IMR-90 (cell line): ENCODE measurements around the gene CENPX. TPM values are rescaled to one million over a fixed set of nuclear protein-coding genes. Genes with fewer than 3 reads are reported as not detected.

ENCODE experiments used
- ATAC-seq: fragments of 200-7000 bp; cut with Tn5 transposase; 2 replicates; pipeline ENCODE4 v1.9.1; 2020; ENCODE audit warnings: low read depth, mild to moderate bottlenecking, moderate library complexity
- BruUV-seq: library from RNA; stranded (reverse); fragments of 400-500 nt; replicated peaks from 2 replicates; lab custom pipeline; 2021; lab: Mats Ljungman, UMichigan
- CTCF ChIA-PET: fragments of 300-600 bp; formaldehyde crosslinking; extraction: SDS; loops from one replicate; lab custom pipeline; 2021; ENCODE audit warnings: antibody characterized with exemption; lab: Yijun Ruan, JAX
- POLR2A ChIA-PET: fragments of 300-600 bp; sonication (Branson Sonifier 250); formaldehyde crosslinking; loops from one replicate; lab custom pipeline; 2022; ENCODE audit warnings: antibody characterized with exemption; ENCODE audit not compliant: unreplicated experiment; lab: Charles Lee
- DNase-seq: peaks from one replicate; pipeline ENCODE4 v3.0.0; 2013
- H2AFZ ChIP-seq: replicated peaks from 2 replicates; pipeline ENCODE3; 2013; ENCODE audit warnings: low read length, mild to moderate bottlenecking; ENCODE audit not compliant: poor library complexity
- H2AK5ac ChIP-seq: 2 replicates; pipeline ENCODE4 v1.6.1; 2013; ENCODE audit warnings: low read depth, low read length, inconsistent platforms
- H2AK9ac ChIP-seq: replicated peaks from 2 replicates; pipeline ENCODE3; 2013; ENCODE audit warnings: mild to moderate bottlenecking, low read depth, low read length, moderate library complexity; ENCODE audit not compliant: poor library complexity
- H2BK120ac ChIP-seq: 2 replicates; pipeline ENCODE4 v1.6.1; 2013; ENCODE audit warnings: low read depth, low read length, inconsistent platforms
- H2BK15ac ChIP-seq: 3 replicates; pipeline ENCODE4 v1.6.1; 2013; ENCODE audit warnings: low read depth, low read length, inconsistent platforms
- H2BK20ac ChIP-seq: 2 replicates; pipeline ENCODE4 v1.6.1; 2013; ENCODE audit warnings: low read depth, mild to moderate bottlenecking, inconsistent platforms, low read length, moderate library complexity
- H2BK5ac ChIP-seq: 2 replicates; pipeline ENCODE4 v1.6.1; 2013; ENCODE audit warnings: mild to moderate bottlenecking, low read depth, low read length, inconsistent platforms; ENCODE audit not compliant: poor library complexity, severe bottlenecking
- H3K14ac ChIP-seq: replicated peaks from 2 replicates; pipeline ENCODE4 v1.6.1; 2013; ENCODE audit warnings: low read depth, low read length, inconsistent platforms
- H3K18ac ChIP-seq: 2 replicates; pipeline ENCODE4 v1.6.1; 2013; ENCODE audit warnings: low read depth, low read length, control low read depth
- H3K23ac ChIP-seq: 2 replicates; pipeline ENCODE4 v1.6.1; 2013; ENCODE audit warnings: low read depth, low read length, inconsistent platforms
- H3K27ac ChIP-seq: 2 replicates; pipeline ENCODE4 v1.5.1; 2013; ENCODE audit warnings: mild to moderate bottlenecking, control low read depth, low read length; ENCODE audit not compliant: insufficient read depth
- H3K27me3 ChIP-seq: 2 replicates; pipeline ENCODE4 v1.6.1; 2013; ENCODE audit warnings: low read length; ENCODE audit not compliant: control insufficient read depth, insufficient read depth
- H3K36me3 ChIP-seq: 2 replicates; pipeline ENCODE4 v1.6.1; 2013; ENCODE audit warnings: low read length, mixed read lengths; ENCODE audit not compliant: control insufficient read depth, insufficient read depth
- H3K4ac ChIP-seq: 2 replicates; pipeline ENCODE4 v1.6.1; 2013; ENCODE audit warnings: low read depth, low read length, inconsistent platforms
- H3K4me1 ChIP-seq: 2 replicates; pipeline ENCODE4 v1.6.1; 2013; ENCODE audit warnings: low read length, mixed read lengths; ENCODE audit not compliant: control insufficient read depth, insufficient read depth
- H3K4me2 ChIP-seq: 2 replicates; pipeline ENCODE4 v1.6.1; 2013; ENCODE audit warnings: low read depth, mild to moderate bottlenecking, control low read depth, low read length, moderate library complexity
- H3K4me3 ChIP-seq: 2 replicates; pipeline ENCODE4 v1.5.1; 2013; ENCODE audit warnings: low read depth, mild to moderate bottlenecking, control low read depth, low read length, moderate library complexity; ENCODE audit not compliant: insufficient read depth
- H3K56ac ChIP-seq: 2 replicates; pipeline ENCODE4 v1.6.1; 2013; ENCODE audit warnings: low read length, inconsistent platforms; ENCODE audit not compliant: insufficient read depth; ENCODE audit errors: extremely low read depth
- H3K79me1 ChIP-seq, 2 experiments: 2 replicates each; pipeline ENCODE4 v1.6.1; 2013; ENCODE audit warnings: low read length in 2 of 2, inconsistent platforms in 1 of 2, low read depth in 1 of 2
- H3K9ac ChIP-seq: 2 replicates; pipeline ENCODE4 v1.6.1; 2013; ENCODE audit warnings: low read depth, low read length, control low read depth
- H3K9me1 ChIP-seq: 2 replicates; pipeline ENCODE4 v1.6.1; 2013; ENCODE audit warnings: low read length, inconsistent platforms; ENCODE audit not compliant: insufficient read depth
- H3K9me3 ChIP-seq: 2 replicates; pipeline ENCODE4 v1.6.1; 2013; ENCODE audit warnings: low read length; ENCODE audit not compliant: control insufficient read depth, insufficient read depth
- H4K20me1 ChIP-seq: 2 replicates; pipeline ENCODE4 v1.6.1; 2013; ENCODE audit warnings: low read length, inconsistent platforms; ENCODE audit not compliant: insufficient read depth
- H4K5ac ChIP-seq: 2 replicates; pipeline ENCODE4 v1.6.1; 2013; ENCODE audit warnings: mild to moderate bottlenecking, low read depth, low read length, control low read depth
- H4K8ac ChIP-seq, 2 experiments: 2 replicates each; pipeline ENCODE4 v1.6.1; 2013; ENCODE audit warnings: low read depth in 2 of 2, low read length in 2 of 2, control low read depth in 1 of 2, inconsistent platforms in 1 of 2
- H4K91ac ChIP-seq: 2 replicates; pipeline ENCODE4 v1.6.1; 2013; ENCODE audit warnings: low read depth, low read length, inconsistent platforms; ENCODE audit not compliant: insufficient read depth
- BHLHE40 ChIP-seq: fragments of 150-350 bp; IDR thresholded peaks from 2 replicates; pipeline ENCODE4 v1.6.1; 2016; ENCODE audit warnings: mild to moderate bottlenecking, low read depth, low read length
- CEBPB ChIP-seq: IDR thresholded peaks from 2 replicates; pipeline ENCODE4 v1.6.1; 2012; ENCODE audit warnings: low read depth, low read length, improper control_type of control experiment
- CHD1 ChIP-seq: IDR thresholded peaks from 2 replicates; pipeline ENCODE4 v1.6.1; 2012; ENCODE audit warnings: low read depth, low read length, improper control_type of control experiment
- FOS ChIP-seq: fragments of 150-350 bp; IDR thresholded peaks from 2 replicates; pipeline ENCODE4 v1.6.1; 2016; ENCODE audit warnings: low read depth, low read length
- MAFK ChIP-seq: IDR thresholded peaks from 2 replicates; pipeline ENCODE4 v1.6.1; 2012; ENCODE audit warnings: low read depth, low read length, improper control_type of control experiment
- MAZ ChIP-seq: IDR thresholded peaks from 2 replicates; pipeline ENCODE4 v1.6.1; 2012; ENCODE audit warnings: low read depth, mild to moderate bottlenecking, low read length, improper control_type of control experiment, moderate library complexity, borderline replicate concordance
- MXI1 ChIP-seq: IDR thresholded peaks from 2 replicates; pipeline ENCODE4 v1.6.1; 2012; ENCODE audit warnings: low read depth, mild to moderate bottlenecking, low read length, moderate library complexity, borderline replicate concordance
- NFE2L2 ChIP-seq: fragments of 150-350 bp; IDR thresholded peaks from 2 replicates; pipeline ENCODE4 v1.6.1; 2016; ENCODE audit warnings: low read depth, mild to moderate bottlenecking, low read length
- POLR2A ChIP-seq: IDR thresholded peaks from 2 replicates; pipeline ENCODE4 v1.6.1; 2012; ENCODE audit warnings: mild to moderate bottlenecking, low read depth, low read length
- RAD21 ChIP-seq: IDR thresholded peaks from 2 replicates; pipeline ENCODE4 v1.6.1; 2012; ENCODE audit warnings: low read length, improper control_type of control experiment
- RCOR1 ChIP-seq: IDR thresholded peaks from 2 replicates; pipeline ENCODE4 v1.6.1; 2012; ENCODE audit warnings: mild to moderate bottlenecking, low read length, improper control_type of control experiment; ENCODE audit not compliant: insufficient replicate concordance
- RFX5 ChIP-seq: IDR thresholded peaks from 2 replicates; pipeline ENCODE4 v1.8.0; 2012; ENCODE audit warnings: low read depth, mild to moderate bottlenecking, low read length, moderate library complexity
- SMC3 ChIP-seq: fragments of 150-350 bp; IDR thresholded peaks from 2 replicates; pipeline ENCODE4 v1.6.1; 2016; ENCODE audit warnings: low read depth, mild to moderate bottlenecking, antibody characterized with exemption, low read length, moderate library complexity
- WGBS, 2 experiments: methylation state at CpG; one replicate each; pipeline versions ENCODE4 v1.1.5 to v1.1.7; 2013; ENCODE audit warnings: missing lambda C conversion rate in 2 of 2; ENCODE audit not compliant: insufficient read length in 1 of 2; ENCODE audit errors: extremely low coverage in 2 of 2; 5-methylcytosine and 5-hydroxymethylcytosine counted together
- dilution Hi-C: fragments of 300-500 bp; cut with HindIII; formaldehyde crosslinking; loops from one replicate; pipeline ENCODE4 v1.14.3; 2018; ENCODE audit warnings: low sequenced_read_pairs; ENCODE audit not compliant: unreplicated experiment
- in situ Hi-C: fragments of 300-500 bp; cut with MboI; formaldehyde crosslinking; loops from 3 replicates; pipeline ENCODE4 v1.14.3; 2019; ENCODE audit warnings: low sequenced_read_pairs, inconsistent platforms, mixed read lengths
- intact Hi-C: fragments of 100-400 bp; cut with micrococcal nuclease; formaldehyde crosslinking; loops from 2 replicates; pipeline ENCODE4 v1.10.0; 2022
- polyA plus RNA-seq, 3 experiments: library from polyadenylated mRNA; depleted of rRNA; stranded (reverse); fragments of >200 nt; gene quantifications; 2 replicates each; pipeline ENCODE4 v1.2.3, GENCODE V29; 2012; ENCODE audit warnings: low replicate concordance in 1 of 3
- total RNA-seq: library from RNA; depleted of rRNA; stranded (reverse); fragments of >200 nt; gene quantifications from 2 replicates; pipeline ENCODE4 v1.2.3, GENCODE V29; 2012
- TF ChIP-seq, protein P1 (sequence below): conservative IDR thresholded peaks from 2 replicates; pipeline ENCODE4 v1.5.1; 2012; ENCODE audit warnings: mild to moderate bottlenecking, low read depth, low read length, improper control_type of control experiment
- TF ChIP-seq, protein P2 (sequence below): fragments of 150-350 bp; IDR thresholded peaks from 2 replicates; pipeline ENCODE4 v1.6.1; 2016; ENCODE audit warnings: low read depth, mild to moderate bottlenecking, low read length, moderate library complexity, borderline replicate concordance
- TF ChIP-seq, protein P3 (sequence below): fragments of 150-350 bp; IDR thresholded peaks from 2 replicates; pipeline ENCODE4 v1.6.1; 2017; ENCODE audit warnings: mild to moderate bottlenecking, antibody characterized with exemption, low read length, low read depth

Gene CENPX
- total and polyA plus RNA-seq, 2 of the 4 experiments (the other 2 are of a cell fraction), result 44.8 to 86.8 TPM

DNA sequence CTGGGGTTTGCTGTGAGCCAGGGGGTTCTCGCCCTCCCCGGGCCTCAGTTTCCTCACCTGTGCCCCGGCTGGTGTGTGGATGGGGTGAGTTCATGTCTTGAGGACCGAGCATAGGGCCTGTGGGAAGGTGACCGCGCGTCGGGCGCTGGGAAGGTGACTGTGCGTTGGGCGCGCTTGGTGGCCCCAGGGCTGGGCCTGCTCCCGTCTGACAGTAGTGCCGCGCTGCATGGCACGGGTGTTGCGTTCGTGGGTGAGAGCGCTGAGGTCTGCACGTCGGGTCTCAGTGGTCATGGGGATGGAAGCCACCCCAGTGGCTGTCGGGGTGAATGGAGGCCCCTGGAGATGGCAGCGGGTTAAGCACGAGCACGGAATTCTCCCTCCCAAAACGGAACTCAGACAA is 36.1 kb downstream of the CENPX start:
- in situ Hi-C loops, result no loop called here
- dilution Hi-C loops, result no loop called here

More for the DNA sequence above, 36.1 kb downstream of the CENPX start:
- no peaks in the 10 kb centered on the region for H3K9me1 ChIP-seq
- H4K5ac ChIP-seq, result no peak overlapping the region
- H2AFZ ChIP-seq, result no peak overlapping the region
- no peak for ATAC-seq
- H3K18ac ChIP-seq, result no peak overlapping the region
- CTCF ChIA-PET, result no interaction called here
- H2AK5ac ChIP-seq, result no peak overlapping the region
- no peak overlapping the region for H2BK120ac ChIP-seq
- no peak overlapping the region for H3K27ac ChIP-seq
- TF ChIP-seq RCOR1 (no peak), FOS (no peak), POLR2A (no peak), CEBPB (no peak), SMC3 (no peak), RAD21 (no peak), NFE2L2 (no peak), MAZ (no peak), RFX5 (no peak), BHLHE40 (no peak), MXI1 (no peak), CHD1 (no peak), MAFK (no peak)
- TF ChIP-seq, protein P1, sequence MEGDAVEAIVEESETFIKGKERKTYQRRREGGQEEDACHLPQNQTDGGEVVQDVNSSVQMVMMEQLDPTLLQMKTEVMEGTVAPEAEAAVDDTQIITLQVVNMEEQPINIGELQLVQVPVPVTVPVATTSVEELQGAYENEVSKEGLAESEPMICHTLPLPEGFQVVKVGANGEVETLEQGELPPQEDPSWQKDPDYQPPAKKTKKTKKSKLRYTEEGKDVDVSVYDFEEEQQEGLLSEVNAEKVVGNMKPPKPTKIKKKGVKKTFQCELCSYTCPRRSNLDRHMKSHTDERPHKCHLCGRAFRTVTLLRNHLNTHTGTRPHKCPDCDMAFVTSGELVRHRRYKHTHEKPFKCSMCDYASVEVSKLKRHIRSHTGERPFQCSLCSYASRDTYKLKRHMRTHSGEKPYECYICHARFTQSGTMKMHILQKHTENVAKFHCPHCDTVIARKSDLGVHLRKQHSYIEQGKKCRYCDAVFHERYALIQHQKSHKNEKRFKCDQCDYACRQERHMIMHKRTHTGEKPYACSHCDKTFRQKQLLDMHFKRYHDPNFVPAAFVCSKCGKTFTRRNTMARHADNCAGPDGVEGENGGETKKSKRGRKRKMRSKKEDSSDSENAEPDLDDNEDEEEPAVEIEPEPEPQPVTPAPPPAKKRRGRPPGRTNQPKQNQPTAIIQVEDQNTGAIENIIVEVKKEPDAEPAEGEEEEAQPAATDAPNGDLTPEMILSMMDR, result no peak
- TF ChIP-seq, protein P2, sequence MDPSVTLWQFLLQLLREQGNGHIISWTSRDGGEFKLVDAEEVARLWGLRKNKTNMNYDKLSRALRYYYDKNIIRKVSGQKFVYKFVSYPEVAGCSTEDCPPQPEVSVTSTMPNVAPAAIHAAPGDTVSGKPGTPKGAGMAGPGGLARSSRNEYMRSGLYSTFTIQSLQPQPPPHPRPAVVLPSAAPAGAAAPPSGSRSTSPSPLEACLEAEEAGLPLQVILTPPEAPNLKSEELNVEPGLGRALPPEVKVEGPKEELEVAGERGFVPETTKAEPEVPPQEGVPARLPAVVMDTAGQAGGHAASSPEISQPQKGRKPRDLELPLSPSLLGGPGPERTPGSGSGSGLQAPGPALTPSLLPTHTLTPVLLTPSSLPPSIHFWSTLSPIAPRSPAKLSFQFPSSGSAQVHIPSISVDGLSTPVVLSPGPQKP, result no peak
- TF ChIP-seq, protein P3, sequence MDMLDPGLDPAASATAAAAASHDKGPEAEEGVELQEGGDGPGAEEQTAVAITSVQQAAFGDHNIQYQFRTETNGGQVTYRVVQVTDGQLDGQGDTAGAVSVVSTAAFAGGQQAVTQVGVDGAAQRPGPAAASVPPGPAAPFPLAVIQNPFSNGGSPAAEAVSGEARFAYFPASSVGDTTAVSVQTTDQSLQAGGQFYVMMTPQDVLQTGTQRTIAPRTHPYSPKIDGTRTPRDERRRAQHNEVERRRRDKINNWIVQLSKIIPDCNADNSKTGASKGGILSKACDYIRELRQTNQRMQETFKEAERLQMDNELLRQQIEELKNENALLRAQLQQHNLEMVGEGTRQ, result no peak
- no peak for DNase-seq
- H3K27me3 ChIP-seq, result no peaks in the 10 kb centered on the region
- H3K9me3 ChIP-seq, result no peaks in the 10 kb centered on the region
- peaks cover 37% of the 10 kb centered on the region for H3K36me3 ChIP-seq
- no peak overlapping the region for H3K4me3 ChIP-seq
- no peak overlapping the region for H2BK20ac ChIP-seq
- H3K4me2 ChIP-seq, result no peak overlapping the region
- no TSS peak for BruUV-seq
- POLR2A ChIA-PET, result no interaction called here
- peaks cover 4% of the 10 kb centered on the region; the same call in 1 of the 2 replicates for H3K4me1 ChIP-seq
- no peak overlapping the region for H2BK15ac ChIP-seq
- no peak overlapping the region for H2AK9ac ChIP-seq
- H4K91ac ChIP-seq, result no peak overlapping the region
- H3K79me1 ChIP-seq, result peaks cover 0 to 25% of the 10 kb centered on the region in 2 experiments; a peak in 3 of 4 replicates
- no peak overlapping the region for H3K9ac ChIP-seq
- intact Hi-C loops, result no loop called here
- no peak overlapping the region for H3K14ac ChIP-seq
- no peak overlapping the region for H3K23ac ChIP-seq
- no peak overlapping the region for H4K8ac ChIP-seq
- H4K20me1 ChIP-seq, result peaks cover 4% of the 10 kb centered on the region
- no peak overlapping the region for H3K56ac ChIP-seq
- no peak overlapping the region for H3K4ac ChIP-seq
- H2BK5ac ChIP-seq, result no peak overlapping the region
- 95% methylated on average over 16 of the region's 26 CpGs; no CpG with 5 or more reads in 1 of the 2 experiments for WGBS, 2 experiments
